Activated CD4-positive, alpha-beta T cell treated with anti-CD3 and anti-CD28 coated beads, Interleukin-2, amount 50 U/mL, for 24 hours (primary cell): ENCODE data around the gene POFUT2.
A peak's percentile ranks its signal among the peaks of the same experiment; 100 is the strongest.
"Not testable (repeated sequence)": the region's sequence is repeated elsewhere in the genome, so short reads cannot be mapped to it uniquely, and the experiment has no call there.

Experiments
- DNase-seq, 2 donors: peaks; one replicate each; pipeline ENCODE4 v3.0.0-alpha.2; 2020; ENCODE audit warnings: low read depth in 1 of 2, low spot score in 1 of 2

Gene POFUT2

GRCh38 chr21:45312296-45312695 is 24.6 kb upstream of the POFUT2 start:
- DNase-seq: no peak

GRCh38 chr21:45310459-45310858 is 22.8 kb upstream of the POFUT2 start:
- DNase-seq: no peak

- DNase-seq: no peak
Observed at GRCh38 chr21:45309987-45310381, 22.3 kb upstream of the POFUT2 start.

- no peak for DNase-seq
Observed at GRCh38 chr21:45309069-45309986, 21.6 kb upstream of the POFUT2 start.

GRCh38 chr21:45308194-45309068 is 20.7 kb upstream of the POFUT2 start:
- no peak for DNase-seq

GRCh38 chr21:45307597-45308158 is 20.0 kb upstream of the POFUT2 start:
- DNase-seq: not testable (repeated sequence)

GRCh38 chr21:45306832-45307571 is 19.3 kb upstream of the POFUT2 start:
- DNase-seq: no peak

GRCh38 chr21:45306453-45306831 is 18.7 kb upstream of the POFUT2 start:
- DNase-seq: no peak

GRCh38 chr21:45305836-45306235 is 18.1 kb upstream of the POFUT2 start:
- no peak for DNase-seq

- no peak for DNase-seq
Observed at GRCh38 chr21:45304945-45305344, 17.2 kb upstream of the POFUT2 start.

- no peak for DNase-seq
Observed at GRCh38 chr21:45304476-45304830, 16.8 kb upstream of the POFUT2 start.

GRCh38 chr21:45303751-45304475 is 16.2 kb upstream of the POFUT2 start:
- DNase-seq: no peak

- DNase-seq: no peak
Observed at GRCh38 chr21:45303091-45303615, 15.5 kb upstream of the POFUT2 start.

- DNase-seq: peak; percentile 24 to 41
Observed at GRCh38 chr21:45302082-45303061, 14.7 kb upstream of the POFUT2 start.

GRCh38 chr21:45301521-45302081 is 13.9 kb upstream of the POFUT2 start:
- no peak for DNase-seq

- DNase-seq: no peak
Observed at GRCh38 chr21:45300786-45301520, 13.3 kb upstream of the POFUT2 start.

GRCh38 chr21:45299864-45300785 is 12.4 kb upstream of the POFUT2 start:
- DNase-seq: no peak
